HG02642 (cell line): ENCODE measurements around the gene METTL1.

Experiments used
- ATAC-seq: cut with Tn5 transposase; IDR thresholded peaks from one replicate; pipeline ENCODE4 v1.9.1; 2021; ENCODE audit warnings: mild to moderate bottlenecking; ENCODE audit not compliant: unreplicated experiment, poor library complexity

Gene METTL1

GRCh38 chr12:57740656-57741412 lies 31.1 kb downstream of the METTL1 start:
- ATAC-seq: peak; percentile 42

- no peak for ATAC-seq
Observed at GRCh38 chr12:57739914-57740538, 31.9 kb downstream of the METTL1 start.

GRCh38 chr12:57739387-57739786 lies 32.5 kb downstream of the METTL1 start:
- no peak for ATAC-seq

GRCh38 chr12:57738661-57739237 lies 33.2 kb downstream of the METTL1 start, which contains the start of gene AGAP2:
TSS of gene AGAP2 (minus strand) at chr12:57738742. CDS start at chr12:57738246, 496 bp downstream.
- ATAC-seq: no peak

GRCh38 chr12:57737467-57738460 lies 34.1 kb downstream of the METTL1 start:
- no peak for ATAC-seq

GRCh38 chr12:57736741-57737466 lies 35.0 kb downstream of the METTL1 start:
- no peak for ATAC-seq

GRCh38 chr12:57735952-57736740 lies 35.8 kb downstream of the METTL1 start:
- no peak for ATAC-seq

GRCh38 chr12:57735198-57735855 lies 36.6 kb downstream of the METTL1 start:
- no peak for ATAC-seq

GRCh38 chr12:57734591-57734990 lies 37.3 kb downstream of the METTL1 start:
- no peak for ATAC-seq

GRCh38 chr12:57733928-57734327 lies 38.0 kb downstream of the METTL1 start:
- ATAC-seq: no peak

GRCh38 chr12:57732726-57733593 lies 38.9 kb downstream of the METTL1 start:
- no peak for ATAC-seq

GRCh38 chr12:57732270-57732669 lies 39.6 kb downstream of the METTL1 start:
- ATAC-seq: no peak

GRCh38 chr12:57731411-57732080 lies 40.4 kb downstream of the METTL1 start:
- ATAC-seq: no peak

GRCh38 chr12:57730336-57731067 lies 41.4 kb downstream of the METTL1 start:
- no peak for ATAC-seq

- no peak for ATAC-seq
Observed at GRCh38 chr12:57729321-57729844, 42.5 kb downstream of the METTL1 start.
